ENCODE results near the gene ABHD4. TPM values are rescaled to one million over a fixed set of nuclear protein-coding genes. Genes with fewer than 3 reads are reported as not detected.

ABHD4 gene
- polyA plus RNA-seq, 4 donors, result 11.5 to 38.7 (median 26.6) TPM

DNA sequence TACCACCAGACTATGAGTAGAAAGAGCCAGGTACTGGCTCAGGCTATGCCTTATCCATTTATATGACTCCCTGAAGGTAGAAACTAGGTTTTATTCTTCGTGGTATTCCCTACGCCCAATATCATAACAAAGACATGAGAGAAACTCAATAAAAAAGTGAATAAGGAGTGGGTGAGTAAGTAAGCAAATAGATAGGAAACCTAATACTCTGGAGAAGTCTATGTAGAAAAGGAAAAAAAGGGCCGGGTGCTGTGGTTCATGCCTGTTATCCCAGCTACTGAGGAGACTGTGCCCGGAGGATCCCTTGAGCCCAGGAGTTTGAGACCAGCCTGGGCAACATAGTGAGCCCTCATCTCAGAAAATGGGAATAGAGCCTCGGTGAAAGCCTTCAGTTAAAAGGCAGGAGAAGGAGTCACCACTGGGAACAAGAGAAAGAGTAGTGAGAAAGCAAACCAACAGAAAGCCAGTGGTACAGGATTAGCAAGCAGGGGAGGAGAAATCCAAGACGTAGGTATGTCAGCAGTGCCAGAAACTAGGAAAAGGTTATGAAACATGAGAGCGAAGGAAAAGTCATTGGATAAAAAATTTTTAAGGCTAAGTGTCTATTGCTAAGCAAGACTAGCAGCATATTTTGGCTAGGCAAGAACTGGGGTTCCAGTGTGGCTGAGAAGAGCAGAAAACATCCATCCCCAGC, 52.1 kb downstream of the ABHD4 start:
- 77 to 88% (median 81%) methylated on average over 7 of the region's 7 CpGs for WGBS, 3 donors
- no peaks in the 10 kb centered on the region for H3K9me3 ChIP-seq (ENCODE audit: control insufficient read depth in 2 of 2, insufficient read depth in 1 of 2, low read depth in 1 of 2, low read length in 1 of 2)
- H3K4me1 ChIP-seq (ENCODE audit: control insufficient read depth in 3 of 3, insufficient read depth in 2 of 3, low read depth in 1 of 3, low read length in 2 of 3), result peaks cover 0 to 2% (median 0%) of the 10 kb centered on the region in 3 donors
- H3K27ac ChIP-seq (ENCODE audit: low read depth in 1 of 3, low read length in 2 of 3), result no peak overlapping the region
- H3K4me3 ChIP-seq (ENCODE audit: low read depth in 1 of 3, low read length in 3 of 3), result no peak overlapping the region
- DNase-seq, result no peak
- H3K36me3 ChIP-seq (ENCODE audit: control insufficient read depth in 3 of 3, insufficient read depth in 2 of 3, low read depth in 1 of 3, low read length in 3 of 3), result no peaks in the 10 kb centered on the region
- FAIRE-seq, result no peak
- no peaks in the 10 kb centered on the region for H3K27me3 ChIP-seq (ENCODE audit: control insufficient read depth in 3 of 3, insufficient read depth in 3 of 3, low read length in 3 of 3)

DNA sequence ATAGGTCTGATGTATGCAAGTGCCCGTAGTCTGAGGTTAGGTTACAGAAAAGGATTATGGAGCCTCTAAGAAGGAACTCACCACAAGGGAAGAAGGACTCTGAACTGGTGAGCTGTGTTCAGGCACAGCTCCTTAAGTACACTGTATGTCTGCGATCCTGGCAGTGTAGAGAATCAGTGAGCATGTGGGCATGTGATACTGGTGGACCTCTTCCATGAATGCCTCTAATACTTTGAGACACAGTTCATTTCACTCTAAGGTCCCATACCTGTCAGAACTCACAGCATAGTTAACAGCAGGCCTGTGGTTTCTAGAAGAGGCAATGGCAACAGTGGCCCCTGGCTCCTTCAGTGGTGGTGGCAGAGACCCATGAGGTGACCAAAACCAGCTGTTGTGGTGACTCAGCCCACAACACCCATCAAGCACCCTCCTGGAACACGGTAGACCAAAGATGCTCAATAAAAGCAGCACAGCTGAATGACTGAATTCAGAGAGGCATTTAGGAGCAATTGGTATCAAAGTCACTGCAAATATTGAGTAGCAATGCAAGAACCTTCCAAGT, 52.9 kb downstream of the ABHD4 start:
- no peak overlapping the region for H3K27ac ChIP-seq (ENCODE audit: low read depth in 1 of 3, low read length in 2 of 3)
- DNase-seq (peak in 1 of 2 donors; percentile 21), FAIRE-seq (no peak)
- H3K4me1 ChIP-seq (ENCODE audit: control insufficient read depth in 3 of 3, insufficient read depth in 2 of 3, low read depth in 1 of 3, low read length in 2 of 3), result peaks cover 0 to 2% (median 0%) of the 10 kb centered on the region in 3 donors
- no peak overlapping the region for H3K4me3 ChIP-seq (ENCODE audit: low read depth in 1 of 3, low read length in 3 of 3)
- H3K27me3 ChIP-seq (ENCODE audit: control insufficient read depth in 3 of 3, insufficient read depth in 3 of 3, low read length in 3 of 3), result no peaks in the 10 kb centered on the region
- no peaks in the 10 kb centered on the region for H3K9me3 ChIP-seq (ENCODE audit: control insufficient read depth in 2 of 2, insufficient read depth in 1 of 2, low read depth in 1 of 2, low read length in 1 of 2)
- 50 to 64% (median 50%) methylated on average over 3 of the region's 3 CpGs for WGBS, 3 donors
- H3K36me3 ChIP-seq (ENCODE audit: control insufficient read depth in 3 of 3, insufficient read depth in 2 of 3, low read depth in 1 of 3, low read length in 3 of 3), result no peaks in the 10 kb centered on the region

DNA sequence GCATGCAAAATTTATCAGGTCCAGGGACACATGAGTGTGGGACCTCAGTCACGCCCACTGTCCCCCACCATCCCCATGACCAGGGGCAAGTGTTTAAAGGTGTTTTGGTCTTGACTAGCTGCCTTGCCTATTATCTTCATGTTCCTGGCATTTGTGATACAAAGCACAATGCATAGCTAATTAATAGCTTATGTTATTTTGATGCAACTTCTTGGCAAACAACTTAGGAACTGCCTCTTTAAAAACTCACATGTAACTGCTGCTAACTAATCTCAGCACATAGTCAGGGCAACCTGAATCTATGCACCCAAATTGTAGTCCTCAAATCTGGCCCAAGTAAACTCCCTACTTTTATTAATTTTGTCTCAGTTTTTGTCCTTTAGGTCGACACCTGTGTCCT, 53.5 kb downstream of the ABHD4 start:
- WGBS, 3 donors, result 76 to 84% (median 80%) methylated on average over 2 of the region's 2 CpGs
- no peak for DNase-seq
- no peak for FAIRE-seq

DNA sequence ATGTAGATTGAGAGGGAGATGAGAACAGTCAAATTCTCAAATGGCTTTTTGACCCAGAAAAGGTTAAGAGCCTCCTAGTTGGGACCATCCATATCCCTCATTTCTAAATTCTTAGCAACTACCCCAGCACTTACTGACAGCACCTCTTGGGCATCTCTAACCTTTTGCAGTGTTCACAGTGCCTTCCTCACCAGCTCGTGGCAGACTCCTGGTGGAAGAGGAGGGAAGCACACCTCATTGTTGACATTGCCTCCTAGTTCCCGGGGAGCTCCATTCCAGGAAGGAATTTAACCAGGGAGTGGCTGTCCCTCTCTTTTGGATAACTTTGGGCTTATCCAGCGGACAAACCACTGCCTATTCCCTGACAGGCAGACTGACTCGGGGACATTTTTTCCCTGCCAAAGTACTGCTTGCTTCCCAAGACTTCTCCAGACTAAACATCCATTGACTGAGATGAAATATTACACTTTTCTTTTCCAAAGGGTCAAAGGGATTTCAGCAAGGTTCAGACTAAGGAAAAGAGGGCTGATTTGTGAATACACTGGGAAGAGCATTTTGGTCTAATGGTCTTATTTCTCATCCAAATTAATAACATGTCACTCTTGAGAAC, 55.0 kb downstream of the ABHD4 start:
- Histone ChIP-seq H3K9me3 (ENCODE audit: control insufficient read depth in 2 of 2, insufficient read depth in 1 of 2, low read depth in 1 of 2, low read length in 1 of 2) (no peaks in the 10 kb centered on the region), H3K4me1 (ENCODE audit: control insufficient read depth in 3 of 3, insufficient read depth in 2 of 3, low read depth in 1 of 3, low read length in 2 of 3) (peaks cover 3 to 22% (median 4%) of the 10 kb centered on the region in 3 donors), H3K27ac (ENCODE audit: low read depth in 1 of 3, low read length in 2 of 3) (no peak overlapping the region), H3K36me3 (ENCODE audit: control insufficient read depth in 3 of 3, insufficient read depth in 2 of 3, low read depth in 1 of 3, low read length in 3 of 3) (no peaks in the 10 kb centered on the region), H3K4me3 (ENCODE audit: low read depth in 1 of 3, low read length in 3 of 3) (no peak overlapping the region), H3K27me3 (ENCODE audit: control insufficient read depth in 3 of 3, insufficient read depth in 3 of 3, low read length in 3 of 3) (no peaks in the 10 kb centered on the region)
- DNase-seq, result peak; percentile 78 to 82
- WGBS, 3 donors, result 0 to 7% (median 6%) methylated on average over 4 of the region's 4 CpGs
- no peak for FAIRE-seq

More for the DNA sequence above, 53.5 kb downstream of the ABHD4 start:
- no peaks in the 10 kb centered on the region for H3K27me3 ChIP-seq (ENCODE audit: control insufficient read depth in 3 of 3, insufficient read depth in 3 of 3, low read length in 3 of 3)
- H3K9me3 ChIP-seq (ENCODE audit: control insufficient read depth in 2 of 2, insufficient read depth in 1 of 2, low read depth in 1 of 2, low read length in 1 of 2), result no peaks in the 10 kb centered on the region
- H3K4me3 ChIP-seq (ENCODE audit: low read depth in 1 of 3, low read length in 3 of 3), result no peak overlapping the region
- peaks cover 0 to 7% (median 2%) of the 10 kb centered on the region in 3 donors for H3K4me1 ChIP-seq (ENCODE audit: control insufficient read depth in 3 of 3, insufficient read depth in 2 of 3, low read depth in 1 of 3, low read length in 2 of 3)
- H3K27ac ChIP-seq (ENCODE audit: low read depth in 1 of 3, low read length in 2 of 3), result no peak overlapping the region
- no peaks in the 10 kb centered on the region for H3K36me3 ChIP-seq (ENCODE audit: control insufficient read depth in 3 of 3, insufficient read depth in 2 of 3, low read depth in 1 of 3, low read length in 3 of 3)

DNA sequence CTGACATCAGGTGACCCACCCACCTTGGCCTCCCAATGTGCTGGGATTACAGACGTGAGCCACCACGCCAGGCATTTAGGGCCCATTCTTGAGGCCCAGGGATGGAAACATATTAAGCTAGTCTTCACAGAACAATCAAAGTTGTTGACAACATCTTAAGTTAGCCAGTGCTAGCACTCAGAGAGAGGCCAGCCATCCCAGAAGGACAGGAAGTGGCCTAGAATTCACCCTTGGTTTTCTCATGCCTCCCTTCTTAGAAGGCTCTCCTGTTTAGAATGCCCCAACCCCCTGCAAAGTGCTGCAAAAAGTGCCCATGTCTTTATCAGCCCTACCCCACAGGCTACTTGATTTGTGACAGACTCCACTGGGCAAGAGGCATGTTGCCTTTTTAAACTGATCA, 58.1 kb downstream of the ABHD4 start:
- no peaks in the 10 kb centered on the region for H3K27me3 ChIP-seq (ENCODE audit: control insufficient read depth in 3 of 3, insufficient read depth in 3 of 3, low read length in 3 of 3)
- no peaks in the 10 kb centered on the region for H3K36me3 ChIP-seq (ENCODE audit: control insufficient read depth in 3 of 3, insufficient read depth in 2 of 3, low read depth in 1 of 3, low read length in 3 of 3)
- FAIRE-seq, result no peak
- peaks cover 3 to 23% (median 4%) of the 10 kb centered on the region in 3 donors for H3K4me1 ChIP-seq (ENCODE audit: control insufficient read depth in 3 of 3, insufficient read depth in 2 of 3, low read depth in 1 of 3, low read length in 2 of 3)
- peak overlapping the region in 1 of 3 donors; percentile 66 for H3K27ac ChIP-seq (ENCODE audit: low read depth in 1 of 3, low read length in 2 of 3)
- WGBS, 3 donors, result 85 to 96% (median 92%) methylated on average over 2 of the region's 2 CpGs
- no peak for DNase-seq
- H3K9me3 ChIP-seq (ENCODE audit: control insufficient read depth in 2 of 2, insufficient read depth in 1 of 2, low read depth in 1 of 2, low read length in 1 of 2), result no peaks in the 10 kb centered on the region
- no peak overlapping the region for H3K4me3 ChIP-seq (ENCODE audit: low read depth in 1 of 3, low read length in 3 of 3)

DNA sequence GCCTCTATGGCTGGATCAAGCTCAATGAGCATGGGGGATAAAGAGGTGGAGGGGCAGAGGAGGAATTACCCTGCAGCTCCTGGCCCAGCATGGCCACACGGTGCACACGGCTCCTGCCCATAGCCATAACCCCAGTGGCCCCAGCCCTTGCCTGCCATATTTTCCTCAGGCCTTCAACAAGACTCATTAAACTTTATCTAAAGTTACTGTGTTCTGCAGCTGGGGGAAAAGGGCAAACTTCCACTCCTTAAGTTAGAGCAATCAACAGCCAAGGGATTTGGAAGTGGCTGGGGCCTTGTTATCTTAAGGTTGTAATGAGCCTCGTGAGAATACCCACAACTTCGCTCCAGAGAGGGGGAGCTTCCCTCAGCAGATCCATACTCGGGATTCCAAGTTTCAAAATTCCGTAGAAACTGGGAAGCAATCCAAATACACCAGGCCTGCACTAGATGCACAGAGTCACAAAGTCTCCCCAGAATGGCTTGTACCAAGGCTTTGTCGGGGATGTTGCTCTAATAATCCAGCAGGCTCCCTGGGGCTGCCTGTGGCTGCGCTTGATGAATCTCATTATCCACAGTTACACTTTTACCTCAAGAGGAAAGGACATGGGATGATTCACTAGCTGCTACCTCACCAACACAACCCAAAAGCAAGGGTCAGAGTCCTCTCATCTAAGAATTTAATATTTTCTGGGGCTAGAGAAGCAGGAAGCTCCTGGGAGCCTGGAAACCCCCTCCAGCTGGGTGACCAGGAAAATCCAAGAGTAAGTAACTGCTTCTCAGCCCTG, 59.0 kb downstream of the ABHD4 start:
- DNase-seq, result peak; percentile 44 to 60
- FAIRE-seq, result no peak
- H3K4me3 ChIP-seq (ENCODE audit: low read depth in 1 of 3, low read length in 3 of 3), result no peak overlapping the region
- H3K4me1 ChIP-seq (ENCODE audit: control insufficient read depth in 3 of 3, insufficient read depth in 2 of 3, low read depth in 1 of 3, low read length in 2 of 3), result peaks cover 3 to 23% (median 4%) of the 10 kb centered on the region in 3 donors
- H3K36me3 ChIP-seq (ENCODE audit: control insufficient read depth in 3 of 3, insufficient read depth in 2 of 3, low read depth in 1 of 3, low read length in 3 of 3), result no peaks in the 10 kb centered on the region
- no peaks in the 10 kb centered on the region for H3K27me3 ChIP-seq (ENCODE audit: control insufficient read depth in 3 of 3, insufficient read depth in 3 of 3, low read length in 3 of 3)
- H3K27ac ChIP-seq (ENCODE audit: low read depth in 1 of 3, low read length in 2 of 3), result peak overlapping the region; percentile 29 to 66 (median 46)
- WGBS, 3 donors, result 41 to 49% (median 41%) methylated on average over 8 of the region's 8 CpGs
- no peaks in the 10 kb centered on the region for H3K9me3 ChIP-seq (ENCODE audit: control insufficient read depth in 2 of 2, insufficient read depth in 1 of 2, low read depth in 1 of 2, low read length in 1 of 2)

DNA sequence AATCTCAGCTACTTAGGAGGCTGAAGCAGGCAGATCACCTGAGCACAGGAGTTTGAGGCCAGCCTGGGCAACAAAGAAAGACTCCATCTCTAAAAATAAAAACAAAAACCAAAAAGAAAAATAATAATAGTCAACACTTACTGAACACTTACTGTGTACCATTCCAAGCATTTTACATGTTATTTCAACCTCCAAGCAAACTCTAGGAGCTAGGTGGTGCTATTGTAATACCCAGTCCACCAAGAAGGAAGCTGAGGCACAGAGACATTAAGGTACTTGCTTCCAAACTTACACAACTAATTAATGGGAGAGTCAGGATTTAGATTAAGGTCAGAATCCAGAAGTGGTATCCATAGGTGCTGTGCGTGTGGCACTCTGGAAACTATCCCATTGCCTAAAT, 59.8 kb downstream of the ABHD4 start:
- WGBS, 3 donors, result 84 to 97% (median 91%) methylated on average over 1 of the region's 1 CpG
- Histone ChIP-seq H3K4me3 (ENCODE audit: low read depth in 1 of 3, low read length in 3 of 3) (no peak overlapping the region), H3K27ac (ENCODE audit: low read depth in 1 of 3, low read length in 2 of 3) (peak overlapping the region in 2 of 3 donors; percentile 29 to 66), H3K4me1 (ENCODE audit: control insufficient read depth in 3 of 3, insufficient read depth in 2 of 3, low read depth in 1 of 3, low read length in 2 of 3) (peaks cover 3 to 23% (median 4%) of the 10 kb centered on the region in 3 donors), H3K27me3 (ENCODE audit: control insufficient read depth in 3 of 3, insufficient read depth in 3 of 3, low read length in 3 of 3) (no peaks in the 10 kb centered on the region), H3K36me3 (ENCODE audit: control insufficient read depth in 3 of 3, insufficient read depth in 2 of 3, low read depth in 1 of 3, low read length in 3 of 3) (no peaks in the 10 kb centered on the region), H3K9me3 (ENCODE audit: control insufficient read depth in 2 of 2, insufficient read depth in 1 of 2, low read depth in 1 of 2, low read length in 1 of 2) (no peaks in the 10 kb centered on the region)
- peak; percentile 26 to 27 for DNase-seq
- FAIRE-seq, result no peak

DNA sequence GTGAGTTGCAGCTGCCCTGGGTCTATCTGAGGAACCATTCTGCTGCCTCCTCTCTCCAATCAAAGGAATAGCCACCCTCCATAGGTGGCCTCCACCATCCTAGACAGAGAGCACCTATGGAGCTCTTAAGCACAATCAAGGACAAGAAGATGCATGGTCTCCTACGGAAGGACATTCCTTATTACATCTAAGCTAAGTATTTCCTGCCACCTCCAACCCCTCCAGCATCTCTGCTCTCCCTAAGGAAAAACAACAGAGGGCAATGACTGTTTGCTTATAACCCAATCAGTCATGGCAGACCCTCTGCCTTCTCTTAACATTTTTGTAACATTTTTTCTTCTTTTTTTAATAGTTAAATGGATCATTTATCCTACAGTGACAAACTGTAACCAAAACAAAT, 60.8 kb downstream of the ABHD4 start:
- Histone ChIP-seq H3K27ac (ENCODE audit: low read depth in 1 of 3, low read length in 2 of 3) (no peak overlapping the region), H3K4me3 (ENCODE audit: low read depth in 1 of 3, low read length in 3 of 3) (no peak overlapping the region), H3K27me3 (ENCODE audit: control insufficient read depth in 3 of 3, insufficient read depth in 3 of 3, low read length in 3 of 3) (no peaks in the 10 kb centered on the region), H3K9me3 (ENCODE audit: control insufficient read depth in 2 of 2, insufficient read depth in 1 of 2, low read depth in 1 of 2, low read length in 1 of 2) (no peaks in the 10 kb centered on the region), H3K36me3 (ENCODE audit: control insufficient read depth in 3 of 3, insufficient read depth in 2 of 3, low read depth in 1 of 3, low read length in 3 of 3) (no peaks in the 10 kb centered on the region), H3K4me1 (ENCODE audit: control insufficient read depth in 3 of 3, insufficient read depth in 2 of 3, low read depth in 1 of 3, low read length in 2 of 3) (peaks cover 3 to 20% (median 4%) of the 10 kb centered on the region in 3 donors)
- 65 to 79% (median 75%) methylated on average over 1 of the region's 1 CpG for WGBS, 3 donors
- DNase-seq (no peak), FAIRE-seq (no peak)

Data from small intestine (tissue), 7 donors.